ENCODE measurements around the gene NRSN1.

The NRSN1 gene

GRCh38 chr6:24145690-24146131 is 19.7 kb downstream of the NRSN1 start:
- no peak for DNase-seq

GRCh38 chr6:24146871-24147270 is 20.9 kb downstream of the NRSN1 start:
- no peak for DNase-seq

GRCh38 chr6:24147511-24148153 is 21.6 kb downstream of the NRSN1 start:
- no peak for DNase-seq

- no peak for DNase-seq
Measured at GRCh38 chr6:24148154-24148570, 22.1 kb downstream of the NRSN1 start.

GRCh38 chr6:24148684-24149083 is 22.7 kb downstream of the NRSN1 start:
- no peak for DNase-seq

- no peak for DNase-seq
Measured at GRCh38 chr6:24149296-24149695, 23.3 kb downstream of the NRSN1 start.

- DNase-seq = no peak
Measured at GRCh38 chr6:24149836-24150235, 23.8 kb downstream of the NRSN1 start.

GRCh38 chr6:24152014-24152413 is 26.0 kb downstream of the NRSN1 start:
- no peak for DNase-seq

GRCh38 chr6:24154121-24154520 is 28.1 kb downstream of the NRSN1 start:
- DNase-seq = no peak

- no peak for DNase-seq
Measured at GRCh38 chr6:24157886-24158285, 31.9 kb downstream of the NRSN1 start.

GRCh38 chr6:24183584-24183983 is 57.6 kb downstream of the NRSN1 start:
- DNase-seq = no peak

- DNase-seq = no peak
Measured at GRCh38 chr6:24186349-24186748, 60.3 kb downstream of the NRSN1 start.

GRCh38 chr6:24187965-24188577 is 62.1 kb downstream of the NRSN1 start:
- no peak for DNase-seq

GRCh38 chr6:24188578-24189080 is 62.6 kb downstream of the NRSN1 start:
- no peak for DNase-seq

- no peak for DNase-seq
Measured at GRCh38 chr6:24191346-24191745, 65.3 kb downstream of the NRSN1 start.

GRCh38 chr6:24193364-24193763 is 67.3 kb downstream of the NRSN1 start:
- no peak for DNase-seq

- no peak for DNase-seq
Measured at GRCh38 chr6:24194978-24195700, 69.1 kb downstream of the NRSN1 start.

- no peak for DNase-seq
Measured at GRCh38 chr6:24195836-24196597, 70.0 kb downstream of the NRSN1 start.
